HepG2 (cell line): Measurements from ENCODE around the gene SLC66A3. TPM values are rescaled to one million over a fixed set of nuclear protein-coding genes. Genes with fewer than 3 reads are reported as not detected.

Experiments used
- ATAD3A ChIP-seq: sonication (generic); formaldehyde crosslinking; IDR thresholded peaks from 2 replicates; pipeline ENCODE4 v1.4.0; 2020; ENCODE audit warnings: missing genetic modification reagents
- BHLHE40 ChIP-seq: IDR thresholded peaks from 2 replicates; pipeline ENCODE4 v1.6.1; 2011; ENCODE audit warnings: low read length, improper control_type of control experiment
- CCDC6 ChIP-seq: sonication (generic); formaldehyde crosslinking; IDR thresholded peaks from 2 replicates; pipeline ENCODE4 v1.8.1; 2022; ENCODE audit warnings: mild to moderate bottlenecking, missing genetic modification reagents, moderate library complexity
- DNMT1 ChIP-seq: sonication (generic); formaldehyde crosslinking; IDR thresholded peaks from 2 replicates; pipeline ENCODE4 v1.5.1; 2020; ENCODE audit warnings: mild to moderate bottlenecking, missing genetic modification reagents
- EZH2 ChIP-seq: conservative IDR thresholded peaks from 2 replicates; pipeline ENCODE4 v1.6.1; 2012; ENCODE audit warnings: mild to moderate bottlenecking, low read depth, low read length, moderate library complexity
- FOXK1 ChIP-seq: sonication (generic); formaldehyde crosslinking; IDR thresholded peaks from 2 replicates; pipeline ENCODE4 v1.4.0; 2020; ENCODE audit warnings: low read depth, missing genetic modification reagents, borderline replicate concordance
- HES4 ChIP-seq: sonication (generic); formaldehyde crosslinking; IDR thresholded peaks from 2 replicates; pipeline ENCODE4 v1.9.0; 2021; ENCODE audit warnings: mild to moderate bottlenecking, missing genetic modification reagents, borderline replicate concordance
- KAT8 ChIP-seq: IDR thresholded peaks from 2 replicates; pipeline ENCODE4 v1.6.1; 2016; ENCODE audit warnings: missing genetic modification reagents, missing compliant biosample characterization
- MAFK ChIP-seq, 2 experiments: IDR thresholded peaks in 1 of 2; conservative IDR thresholded peaks in 1 of 2; 2 replicates each; pipeline ENCODE4 v1.6.1; 2011; ENCODE audit warnings: improper control_type of control experiment in 2 of 2, low read length in 2 of 2
- MIER2 ChIP-seq: IDR thresholded peaks from 2 replicates; pipeline ENCODE4 v1.6.1; 2016; ENCODE audit warnings: missing biosample characterization, missing genetic modification reagents
- NFE2L2 ChIP-seq: fragments of 150-350 bp; IDR thresholded peaks from 2 replicates; pipeline ENCODE4 v1.6.1; 2014; ENCODE audit warnings: low read length
- ONECUT2 ChIP-seq: sonication (generic); formaldehyde crosslinking; IDR thresholded peaks from 2 replicates; pipeline ENCODE4 v1.4.0; 2020; ENCODE audit warnings: missing genetic modification reagents
- RFX5 ChIP-seq: IDR thresholded peaks from 2 replicates; pipeline ENCODE4 v1.6.1; 2011; ENCODE audit warnings: low read depth, low read length, improper control_type of control experiment
- SMC3 ChIP-seq: IDR thresholded peaks from 2 replicates; pipeline ENCODE4 v1.6.1; 2011; ENCODE audit warnings: low read length, improper control_type of control experiment
- TBX2 ChIP-seq: sonication (generic); formaldehyde crosslinking; IDR thresholded peaks from 2 replicates; pipeline ENCODE4 v1.5.0; 2020; ENCODE audit warnings: missing genetic modification reagents, mild to moderate bottlenecking, borderline replicate concordance
- ZBTB3 ChIP-seq: sonication (generic); formaldehyde crosslinking; IDR thresholded peaks from 2 replicates; pipeline ENCODE4 v1.4.0; 2020; ENCODE audit warnings: low read depth, mild to moderate bottlenecking, moderate library complexity, missing genetic modification reagents, borderline replicate concordance
- ZNF18 ChIP-seq: sonication (generic); formaldehyde crosslinking; IDR thresholded peaks from 2 replicates; pipeline ENCODE4 v1.8.0; 2022; ENCODE audit warnings: mild to moderate bottlenecking, missing genetic modification reagents; ENCODE audit not compliant: insufficient replicate concordance
- ZNF230 ChIP-seq: sonication (generic); formaldehyde crosslinking; IDR thresholded peaks from 2 replicates; pipeline ENCODE4 v1.4.0; 2020; ENCODE audit warnings: mild to moderate bottlenecking, missing genetic modification reagents
- ZNF367 ChIP-seq: sonication (generic); formaldehyde crosslinking; IDR thresholded peaks from 2 replicates; pipeline ENCODE4 v1.4.0; 2020; ENCODE audit warnings: missing genetic modification reagents, borderline replicate concordance
- ZNF605 ChIP-seq: sonication (generic); formaldehyde crosslinking; IDR thresholded peaks from 2 replicates; pipeline ENCODE4 v1.8.0; 2022; ENCODE audit warnings: mild to moderate bottlenecking, missing genetic modification reagents
- ZNF670 ChIP-seq: sonication (generic); formaldehyde crosslinking; IDR thresholded peaks from 2 replicates; pipeline ENCODE4 v1.8.0; 2022; ENCODE audit warnings: mild to moderate bottlenecking, missing genetic modification reagents, borderline replicate concordance
- ZNF746 ChIP-seq: sonication (generic); formaldehyde crosslinking; IDR thresholded peaks from 2 replicates; pipeline ENCODE4 v1.8.0; 2022; ENCODE audit warnings: mild to moderate bottlenecking, missing genetic modification reagents
- polyA plus RNA-seq, 8 experiments: library from polyadenylated mRNA; depleted of rRNA in 3 of 8; stranded (reverse) in 7 of 8; unstranded in 1 of 8; fragments of >200 nt; fragmentation: Illumina TruSeq in 4 of 8; extraction: Trizol in 4 of 8; gene quantifications; 2 replicates each; pipeline versions ENCODE4 v1.2.1 to v1.2.3, GENCODE V29; 2011 to 2016; ENCODE audit warnings: low read depth in 4 of 8, missing spikeins in 1 of 8, mixed read lengths in 1 of 8; ENCODE audit not compliant: insufficient read depth in 1 of 8
- total RNA-seq, 5 experiments: library from RNA; depleted of rRNA; stranded (reverse); fragments of >200 nt; fragmentation: Illumina TruSeq; extraction: Trizol; gene quantifications; 2 replicates each; pipeline ENCODE4 v1.2.3, GENCODE V29; 2016; ENCODE audit warnings: low read depth in 1 of 5
- TF ChIP-seq, protein P1 (sequence below): sonication (generic); formaldehyde crosslinking; IDR thresholded peaks from 2 replicates; pipeline ENCODE4 v1.5.0; 2020; ENCODE audit warnings: missing genetic modification reagents
- TF ChIP-seq, protein P2 (sequence below): sonication (generic); formaldehyde crosslinking; IDR thresholded peaks from 2 replicates; pipeline ENCODE4 v1.8.0; 2022; ENCODE audit warnings: missing genetic modification reagents, mild to moderate bottlenecking, inconsistent platforms, borderline replicate concordance
- TF ChIP-seq, protein P3 (sequence below): sonication (generic); formaldehyde crosslinking; IDR thresholded peaks from 2 replicates; pipeline ENCODE4 v1.9.0; 2021; ENCODE audit warnings: missing genetic modification reagents, borderline replicate concordance

Gene SLC66A3
- total and polyA plus RNA-seq, 2 of the 13 experiments (the other 11 are each of a cell fraction or from before 2014, with no cell fraction given): 2.2 to 3.7 TPM

DNA sequence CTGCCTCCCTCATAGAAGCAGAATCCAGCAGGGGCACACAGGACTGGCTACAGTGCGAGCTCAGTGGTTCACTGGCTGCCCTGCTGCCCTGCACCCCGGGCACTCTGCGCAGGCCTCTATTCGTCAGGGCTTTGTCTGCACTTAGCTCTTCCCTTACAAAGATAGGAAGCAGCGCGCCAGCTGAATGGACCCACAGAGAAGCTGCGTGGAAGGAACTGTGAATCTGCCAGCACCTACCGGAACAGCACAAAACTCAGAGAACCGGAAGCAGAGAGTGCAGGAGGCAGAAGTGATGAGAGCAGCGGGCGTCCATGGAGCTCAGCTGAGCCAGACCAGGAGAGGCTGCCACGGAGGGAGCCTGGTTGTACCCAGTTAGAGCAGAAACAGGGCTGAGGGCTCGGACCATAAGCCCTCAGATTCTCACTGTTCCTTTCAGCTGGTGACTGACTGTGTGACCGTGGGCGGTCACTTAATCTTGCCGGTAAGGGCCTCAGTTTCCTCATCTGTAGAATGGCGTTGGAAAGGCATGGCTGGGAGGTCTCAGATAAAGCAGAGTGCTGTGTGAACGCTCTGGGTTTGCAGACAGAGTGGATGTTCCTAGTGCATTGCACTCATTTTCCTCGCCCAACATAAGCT is 23.1 kb upstream of the SLC66A3 start (continued):
- TF ChIP-seq EZH2: no peak
- TF ChIP-seq NFE2L2: no peak
- TF ChIP-seq, protein P1, sequence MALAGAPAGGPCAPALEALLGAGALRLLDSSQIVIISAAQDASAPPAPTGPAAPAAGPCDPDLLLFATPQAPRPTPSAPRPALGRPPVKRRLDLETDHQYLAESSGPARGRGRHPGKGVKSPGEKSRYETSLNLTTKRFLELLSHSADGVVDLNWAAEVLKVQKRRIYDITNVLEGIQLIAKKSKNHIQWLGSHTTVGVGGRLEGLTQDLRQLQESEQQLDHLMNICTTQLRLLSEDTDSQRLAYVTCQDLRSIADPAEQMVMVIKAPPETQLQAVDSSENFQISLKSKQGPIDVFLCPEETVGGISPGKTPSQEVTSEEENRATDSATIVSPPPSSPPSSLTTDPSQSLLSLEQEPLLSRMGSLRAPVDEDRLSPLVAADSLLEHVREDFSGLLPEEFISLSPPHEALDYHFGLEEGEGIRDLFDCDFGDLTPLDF (CRISPR knock-in tag): no peak
- TF ChIP-seq ZNF670 (CRISPR knock-in tag): no peak
- no peak for TF ChIP-seq TBX2 (CRISPR knock-in tag)
- no peak for TF ChIP-seq ONECUT2
- TF ChIP-seq ZBTB3 (CRISPR knock-in tag): no peak
- TF ChIP-seq MIER2 (CRISPR knock-in tag): no peak
- TF ChIP-seq HES4 (CRISPR knock-in tag): no peak
- 0 out of 2 replicates have a peak, but pooled peaks have one; percentile 15 for TF ChIP-seq ZNF746
- no peak for TF ChIP-seq SMC3
- no peak for TF ChIP-seq ATAD3A
- peak; percentile 57 for TF ChIP-seq ZNF18
- TF ChIP-seq MAFK (conservative IDR thresholded peaks at IDR 0.05 in 1 of 2, IDR thresholded peaks at IDR 0.05 in 1 of 2; ENCODE audit: low read length in 2 of 2): no peak
- no peak for TF ChIP-seq ZNF230 (CRISPR knock-in tag)
- TF ChIP-seq, protein P2, sequence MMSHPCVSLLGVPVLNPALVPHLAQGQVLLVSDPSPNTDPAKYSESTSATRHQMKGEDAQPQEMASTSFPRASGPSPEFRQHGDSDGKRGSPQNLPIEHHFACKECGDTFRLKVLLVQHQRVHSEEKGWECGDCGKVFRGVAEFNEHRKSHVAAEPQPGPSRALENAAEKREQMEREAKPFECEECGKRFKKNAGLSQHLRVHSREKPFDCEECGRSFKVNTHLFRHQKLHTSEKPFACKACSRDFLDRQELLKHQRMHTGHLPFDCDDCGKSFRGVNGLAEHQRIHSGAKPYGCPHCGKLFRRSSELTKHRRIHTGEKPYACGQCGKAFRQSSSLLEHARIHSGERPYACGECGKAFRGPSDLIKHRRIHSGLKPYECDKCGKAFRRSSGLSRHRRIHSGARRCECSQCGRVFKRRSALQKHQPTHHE (CRISPR knock-in tag): no peak
- TF ChIP-seq, protein P3, sequence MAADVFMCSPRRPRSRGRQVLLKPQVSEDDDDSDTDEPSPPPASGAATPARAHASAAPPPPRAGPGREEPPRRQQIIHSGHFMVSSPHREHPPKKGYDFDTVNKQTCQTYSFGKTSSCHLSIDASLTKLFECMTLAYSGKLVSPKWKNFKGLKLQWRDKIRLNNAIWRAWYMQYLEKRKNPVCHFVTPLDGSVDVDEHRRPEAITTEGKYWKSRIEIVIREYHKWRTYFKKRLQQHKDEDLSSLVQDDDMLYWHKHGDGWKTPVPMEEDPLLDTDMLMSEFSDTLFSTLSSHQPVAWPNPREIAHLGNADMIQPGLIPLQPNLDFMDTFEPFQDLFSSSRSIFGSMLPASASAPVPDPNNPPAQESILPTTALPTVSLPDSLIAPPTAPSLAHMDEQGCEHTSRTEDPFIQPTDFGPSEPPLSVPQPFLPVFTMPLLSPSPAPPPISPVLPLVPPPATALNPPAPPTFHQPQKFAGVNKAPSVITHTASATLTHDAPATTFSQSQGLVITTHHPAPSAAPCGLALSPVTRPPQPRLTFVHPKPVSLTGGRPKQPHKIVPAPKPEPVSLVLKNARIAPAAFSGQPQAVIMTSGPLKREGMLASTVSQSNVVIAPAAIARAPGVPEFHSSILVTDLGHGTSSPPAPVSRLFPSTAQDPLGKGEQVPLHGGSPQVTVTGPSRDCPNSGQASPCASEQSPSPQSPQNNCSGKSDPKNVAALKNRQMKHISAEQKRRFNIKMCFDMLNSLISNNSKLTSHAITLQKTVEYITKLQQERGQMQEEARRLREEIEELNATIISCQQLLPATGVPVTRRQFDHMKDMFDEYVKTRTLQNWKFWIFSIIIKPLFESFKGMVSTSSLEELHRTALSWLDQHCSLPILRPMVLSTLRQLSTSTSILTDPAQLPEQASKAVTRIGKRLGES: no peak
- no peak for TF ChIP-seq RFX5
- TF ChIP-seq ZNF605: no peak
- TF ChIP-seq DNMT1: no peak; the same call in 1 of the 2 replicates
- no peak for TF ChIP-seq FOXK1 (CRISPR knock-in tag)
- no peak for TF ChIP-seq ZNF367
- no peak for TF ChIP-seq CCDC6 (CRISPR knock-in tag)
- no peak for TF ChIP-seq BHLHE40
- no peak for TF ChIP-seq KAT8 (CRISPR knock-in tag)
